Kidney (tissue), 14 donors: ENCODE results near the gene ZNF524. TPM values are rescaled to one million over a fixed set of nuclear protein-coding genes. Genes with fewer than 3 reads are reported as not detected.
"Not testable (repeated sequence)": the region's sequence is repeated elsewhere in the genome, so short reads cannot be mapped to it uniquely, and the experiment has no call there.

Experiments
- DNase-seq, 5 donors: peaks; one replicate each; pipeline ENCODE4 v3.0.0-alpha.2; 2013 to 2020
- FAIRE-seq: peaks from 2 replicates; lab custom pipeline; 2012; peaks lifted over from hg19 to GRCh38; lab: Jason Lieb, UNC
- H3K27ac ChIP-seq, 2 donors: one replicate each; pipeline ENCODE4 v1.7.0; 2013; ENCODE audit warnings: low read depth in 2 of 2, low read length in 2 of 2, inconsistent platforms in 1 of 2
- H3K27me3 ChIP-seq: one replicate; pipeline ENCODE4 v1.7.1; 2013; ENCODE audit warnings: low read length, inconsistent platforms; ENCODE audit not compliant: control insufficient read depth, insufficient read depth
- H3K36me3 ChIP-seq, 3 donors: one replicate each; pipeline versions ENCODE4 v1.7.0 to v1.7.1; 2013; ENCODE audit warnings: low read length in 3 of 3, control low read depth in 1 of 3, inconsistent platforms in 1 of 3; ENCODE audit not compliant: insufficient read depth in 3 of 3, control insufficient read depth in 2 of 3
- H3K4me1 ChIP-seq, 3 donors: one replicate each; pipeline versions ENCODE4 v1.7.0 to v1.7.1; 2013; ENCODE audit warnings: low read length in 3 of 3, inconsistent platforms in 1 of 3, low read depth in 1 of 3; ENCODE audit not compliant: control insufficient read depth in 2 of 3, insufficient read depth in 2 of 3
- H3K4me3 ChIP-seq, 3 donors: one replicate each; pipeline versions ENCODE4 v1.7.0 to v1.8.1; 2013; ENCODE audit warnings: low read length in 3 of 3, control low read depth in 1 of 3, inconsistent platforms in 1 of 3
- H3K9ac ChIP-seq, 3 donors: one replicate each; pipeline versions ENCODE4 v1.7.0 to v1.7.1; 2013; ENCODE audit warnings: low read length in 3 of 3, control low read depth in 1 of 3, inconsistent platforms in 1 of 3
- H3K9me3 ChIP-seq, 3 donors: one replicate each; pipeline versions ENCODE4 v1.7.0 to v1.7.1; 2013; ENCODE audit warnings: low read length in 3 of 3, control low read depth in 1 of 3, inconsistent platforms in 1 of 3; ENCODE audit not compliant: control insufficient read depth in 2 of 3, insufficient read depth in 1 of 3
- CTCF ChIP-seq: IDR thresholded peaks from 3 replicates; pipeline ENCODE4 v1.5.1; 2012; ENCODE audit warnings: mild to moderate bottlenecking, moderate library complexity, borderline replicate concordance; ENCODE audit not compliant: insufficient read depth; ENCODE audit errors: extremely low read depth
- intact Hi-C: fragments of 100-400 bp; cut with DNase I; formaldehyde crosslinking; loops from one replicate; pipeline ENCODE4 v1.11.1; 2022
- polyA plus RNA-seq: library from polyadenylated mRNA; stranded (reverse); fragments of 350-450 nt; fragmentation: Illumina TruSeq; extraction: RNeasy Lipid Tissue Mini Kit (QIAGEN cat#74804); gene quantifications from one replicate; pipeline ENCODE4 v1.2.3, GENCODE V29; 2014; ENCODE audit warnings: low read depth, low replicate concordance; ENCODE audit not compliant: insufficient read depth
- total RNA-seq: library from RNA; stranded (reverse); fragmentation: NEBNext Ultra II Directional; extraction: Animal tissue kit (Norgen Biotek cat#: 25700); gene quantifications from one replicate; pipeline ENCODE4 v1.2.1, GENCODE V29; 2021
- donor health status: control.
- donor health status: control.
- donor health status: control.
- donor health status: control.
- donor health status: control.
- donor health status: DM: yes; HTN: yes; CAD: no.
- donor health status: Normal renal cell carcinoma (clear cell type).

ZNF524 gene
- total and polyA plus RNA-seq, 2 donors from 2014 or later: 22.9 to 32.6 TPM

DNA sequence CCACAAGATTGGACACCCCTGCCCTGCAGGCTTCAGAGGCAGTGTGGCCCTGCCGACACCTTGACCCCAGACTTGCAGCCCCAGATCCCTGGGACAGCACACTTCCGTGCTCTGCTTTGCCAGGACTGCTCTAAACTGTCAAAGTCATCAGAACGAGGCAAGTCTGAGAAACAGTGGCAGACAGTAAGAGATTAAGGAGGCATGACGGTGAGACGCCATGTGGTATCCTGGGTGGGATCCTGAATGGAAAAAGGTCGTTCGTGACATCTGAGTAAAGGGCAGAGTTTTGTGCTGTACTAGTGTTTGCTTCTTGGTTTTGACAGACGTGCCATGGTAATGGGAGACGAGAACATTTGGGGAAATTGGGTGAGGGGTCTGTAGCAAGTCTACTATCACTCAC lies 33.3 kb upstream of the ZNF524 start:
- no peak for TF ChIP-seq CTCF
- Histone ChIP-seq H3K27ac (no peak overlapping the region), H3K27me3 (no peaks in the 10 kb centered on the region), H3K4me3 (no peak overlapping the region), H3K9ac (no peak overlapping the region), H3K4me1 (no peaks in the 10 kb centered on the region), H3K36me3 (no peaks in the 10 kb centered on the region), H3K9me3 (no peaks in the 10 kb centered on the region)
- intact Hi-C loops: no loop called here
- FAIRE-seq (no peak), DNase-seq (peak in 2 of 5 donors; percentile 71 to 75)

DNA sequence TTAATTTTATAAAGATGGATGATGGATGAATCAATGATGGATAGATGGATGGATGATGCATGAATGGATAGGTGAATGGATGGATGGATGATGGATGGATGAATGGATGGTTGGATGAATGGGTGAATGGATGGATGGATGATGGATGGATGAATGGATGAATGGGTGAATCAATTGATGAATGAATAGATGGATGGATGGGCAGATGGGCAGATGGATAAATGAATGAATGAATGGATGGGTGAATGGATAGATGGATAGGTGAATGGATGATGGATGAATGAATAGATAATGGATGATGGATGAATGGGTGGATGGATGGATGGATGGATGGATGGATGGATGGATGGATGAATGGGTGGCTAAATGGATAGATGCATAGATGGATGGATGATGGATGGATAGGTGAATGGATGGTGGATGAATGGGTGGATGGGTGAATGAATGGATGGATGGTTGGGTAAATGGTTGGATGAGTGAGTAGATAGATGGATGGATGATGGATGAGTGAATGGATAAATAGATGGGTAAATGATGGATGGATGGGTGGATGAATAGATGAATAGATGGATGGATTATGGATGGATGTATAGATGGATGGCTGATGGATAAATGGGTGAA lies 32.3 kb upstream of the ZNF524 start:
- DNase-seq: no peak
- intact Hi-C loops: no loop called here
- Histone ChIP-seq H3K27me3 (no peaks in the 10 kb centered on the region), H3K36me3 (no peaks in the 10 kb centered on the region), H3K4me3 (no peak overlapping the region), H3K9ac (no peak overlapping the region), H3K9me3 (no peaks in the 10 kb centered on the region), H3K4me1 (no peaks in the 10 kb centered on the region), H3K27ac (no peak overlapping the region)
- no peak for TF ChIP-seq CTCF
- no peak for FAIRE-seq

- H3K4me1 ChIP-seq, H3K27me3 ChIP-seq, intact Hi-C loops, H3K9ac ChIP-seq, H3K9me3 ChIP-seq, H3K4me3 ChIP-seq, FAIRE-seq, H3K27ac ChIP-seq, DNase-seq, H3K36me3 ChIP-seq: not testable (repeated sequence)
Observed at GRCh38 chr19:55569477-55569876, 30.6 kb upstream of the ZNF524 start.

DNA sequence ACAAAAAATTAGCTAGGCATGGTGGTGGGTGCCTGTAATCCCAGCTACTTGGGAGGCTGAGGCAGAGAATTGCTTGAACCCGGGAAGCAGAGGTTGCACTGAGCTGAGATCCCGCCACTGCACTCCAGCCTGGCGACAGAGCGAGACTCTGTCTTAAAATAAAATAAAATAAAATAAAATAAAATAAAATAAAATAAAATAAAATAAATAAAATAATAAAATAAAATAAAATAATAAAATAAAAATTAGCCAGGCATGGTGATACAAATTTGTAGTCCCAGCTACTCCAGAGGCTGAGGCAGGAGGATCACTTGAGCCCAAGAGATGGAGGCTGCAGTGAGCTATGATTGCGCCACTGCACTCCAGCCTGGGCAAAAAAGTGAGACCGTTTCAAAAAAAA lies 26.2 kb upstream of the ZNF524 start:
- H3K9me3 ChIP-seq, H3K27ac ChIP-seq, intact Hi-C loops, H3K4me1 ChIP-seq, H3K36me3 ChIP-seq, FAIRE-seq, H3K4me3 ChIP-seq, DNase-seq, H3K9ac ChIP-seq, H3K27me3 ChIP-seq: not testable (repeated sequence)
